ENCODE results near the gene DAGLB. TPM values are rescaled to one million over a fixed set of nuclear protein-coding genes. Genes with fewer than 3 reads are reported as not detected.

Gene DAGLB
- polyA plus RNA-seq (2013, experiment 1 of 2), result 15.9 TPM
- polyA plus RNA-seq (2013, experiment 2 of 2), result 13.3 TPM

- Histone ChIP-seq H3K27ac (ENCODE audit: low read depth, low read length) (peak within 1 kb of the TSS; percentile 98), H3K4me1 (ENCODE audit: insufficient read depth, low read length) (no peaks in the 10 kb centered on the region), H3K27me3 (ENCODE audit: insufficient read depth, low read length) (no peaks in the 10 kb centered on the region), H3K9me3 (ENCODE audit: insufficient read depth, low read depth, low read length) (no peaks in the 10 kb centered on the region), H3K36me3 (ENCODE audit: insufficient read depth, low read length) (peaks cover 30% of the 10 kb centered on the region), H3K4me3 (ENCODE audit: low read length) (peak within 1 kb of the TSS; percentile 81), H3K9ac (ENCODE audit: low read depth, low read length) (peak within 1 kb of the TSS; percentile 88)
- under 1% methylated on average over 59 of the region's 61 CpGs for WGBS
These were observed at the start of gene DAGLB for GRCh38 chr7:6447581-6448199. Gene DAGLB (minus strand): TSS chr7:6447954. CDS start chr7:6447842, 112 bp downstream.

GRCh38 chr7:6497637-6497905, 49.8 kb upstream of the DAGLB start:
- 93% methylated on average over 14 of the region's 14 CpGs for WGBS
- Histone ChIP-seq H3K4me1 (ENCODE audit: insufficient read depth, low read length) (no peaks in the 10 kb centered on the region), H3K9me3 (ENCODE audit: insufficient read depth, low read depth, low read length) (no peaks in the 10 kb centered on the region), H3K27me3 (ENCODE audit: insufficient read depth, low read length) (peaks cover 4% of the 10 kb centered on the region; the same call in 1 of the 2 replicates), H3K4me3 (ENCODE audit: low read length) (no peak overlapping the region), H3K27ac (ENCODE audit: low read depth, low read length) (no peak overlapping the region), H3K9ac (ENCODE audit: low read depth, low read length) (no peak overlapping the region), H3K36me3 (ENCODE audit: insufficient read depth, low read length) (no peaks in the 10 kb centered on the region)

- Histone ChIP-seq H3K4me1 (ENCODE audit: insufficient read depth, low read length) (no peaks in the 10 kb centered on the region), H3K27ac (ENCODE audit: low read depth, low read length) (no peak overlapping the region), H3K27me3 (ENCODE audit: insufficient read depth, low read length) (peaks cover under 1% of the 10 kb centered on the region; the same call in 1 of the 2 replicates), H3K36me3 (ENCODE audit: insufficient read depth, low read length) (no peaks in the 10 kb centered on the region), H3K4me3 (ENCODE audit: low read length) (no peak overlapping the region), H3K9me3 (ENCODE audit: insufficient read depth, low read depth, low read length) (no peaks in the 10 kb centered on the region), H3K9ac (ENCODE audit: low read depth, low read length) (no peak overlapping the region)
- WGBS, result 94% methylated on average over 19 of the region's 19 CpGs
These were observed 49.3 kb upstream of the DAGLB start for GRCh38 chr7:6496842-6497636.

- H3K27ac ChIP-seq (ENCODE audit: low read depth, low read length), result no peak overlapping the region
- no peaks in the 10 kb centered on the region for H3K27me3 ChIP-seq (ENCODE audit: insufficient read depth, low read length)
- H3K36me3 ChIP-seq (ENCODE audit: insufficient read depth, low read length), result no peaks in the 10 kb centered on the region
- no peaks in the 10 kb centered on the region for H3K9me3 ChIP-seq (ENCODE audit: insufficient read depth, low read depth, low read length)
- H3K4me1 ChIP-seq (ENCODE audit: insufficient read depth, low read length), result no peaks in the 10 kb centered on the region
- H3K4me3 ChIP-seq (ENCODE audit: low read length), result no peak overlapping the region
- 93% methylated on average over 6 of the region's 6 CpGs for WGBS
- H3K9ac ChIP-seq (ENCODE audit: low read depth, low read length), result no peak overlapping the region
These were observed 48.0 kb upstream of the DAGLB start for GRCh38 chr7:6495597-6496262.

- Histone ChIP-seq H3K9ac (ENCODE audit: low read depth, low read length) (no peak overlapping the region), H3K9me3 (ENCODE audit: insufficient read depth, low read depth, low read length) (peaks cover 6% of the 10 kb centered on the region; the same call in 1 of the 2 replicates), H3K27ac (ENCODE audit: low read depth, low read length) (no peak overlapping the region), H3K4me1 (ENCODE audit: insufficient read depth, low read length) (no peaks in the 10 kb centered on the region), H3K4me3 (ENCODE audit: low read length) (no peak overlapping the region), H3K27me3 (ENCODE audit: insufficient read depth, low read length) (no peaks in the 10 kb centered on the region), H3K36me3 (ENCODE audit: insufficient read depth, low read length) (no peaks in the 10 kb centered on the region)
- 91% methylated on average over 2 of the region's 2 CpGs for WGBS
These were observed 46.6 kb upstream of the DAGLB start for GRCh38 chr7:6494365-6494764.

GRCh38 chr7:6491194-6491593, 43.4 kb upstream of the DAGLB start:
- Histone ChIP-seq H3K27me3 (ENCODE audit: insufficient read depth, low read length) (no peaks in the 10 kb centered on the region), H3K36me3 (ENCODE audit: insufficient read depth, low read length) (no peaks in the 10 kb centered on the region), H3K9me3 (ENCODE audit: insufficient read depth, low read depth, low read length) (peaks cover 6% of the 10 kb centered on the region; the same call in 1 of the 2 replicates), H3K27ac (ENCODE audit: low read depth, low read length) (no peak overlapping the region), H3K4me3 (ENCODE audit: low read length) (no peak overlapping the region), H3K4me1 (ENCODE audit: insufficient read depth, low read length) (no peaks in the 10 kb centered on the region), H3K9ac (ENCODE audit: low read depth, low read length) (no peak overlapping the region)
- 91% methylated on average over 10 of the region's 10 CpGs for WGBS

- H3K9ac ChIP-seq (ENCODE audit: low read depth, low read length), result no peak overlapping the region
- no peaks in the 10 kb centered on the region for H3K4me1 ChIP-seq (ENCODE audit: insufficient read depth, low read length)
- no peak overlapping the region for H3K27ac ChIP-seq (ENCODE audit: low read depth, low read length)
- H3K4me3 ChIP-seq (ENCODE audit: low read length), result no peak overlapping the region
- peaks cover 6% of the 10 kb centered on the region; the same call in 1 of the 2 replicates for H3K9me3 ChIP-seq (ENCODE audit: insufficient read depth, low read depth, low read length)
- H3K36me3 ChIP-seq (ENCODE audit: insufficient read depth, low read length), result no peaks in the 10 kb centered on the region
- H3K27me3 ChIP-seq (ENCODE audit: insufficient read depth, low read length), result no peaks in the 10 kb centered on the region
- 20% methylated on average over 1 of the region's 1 CpG for WGBS
These were observed 41.9 kb upstream of the DAGLB start for GRCh38 chr7:6489612-6490011.

- Histone ChIP-seq H3K27ac (ENCODE audit: low read depth, low read length) (no peak overlapping the region), H3K27me3 (ENCODE audit: insufficient read depth, low read length) (no peaks in the 10 kb centered on the region), H3K4me1 (ENCODE audit: insufficient read depth, low read length) (no peaks in the 10 kb centered on the region), H3K4me3 (ENCODE audit: low read length) (no peak overlapping the region), H3K9ac (ENCODE audit: low read depth, low read length) (no peak overlapping the region), H3K36me3 (ENCODE audit: insufficient read depth, low read length) (no peaks in the 10 kb centered on the region), H3K9me3 (ENCODE audit: insufficient read depth, low read depth, low read length) (peaks cover 6% of the 10 kb centered on the region; the same call in 1 of the 2 replicates)
- WGBS, result 98% methylated on average over 4 of the region's 4 CpGs
These were observed 39.4 kb upstream of the DAGLB start for GRCh38 chr7:6487184-6487545.

- Histone ChIP-seq H3K27ac (ENCODE audit: low read depth, low read length) (no peak overlapping the region), H3K4me1 (ENCODE audit: insufficient read depth, low read length) (no peaks in the 10 kb centered on the region)
These were observed 38.9 kb upstream of the DAGLB start for GRCh38 chr7:6486438-6487183.

GRCh38 chr7:6482743-6483119, 35.0 kb upstream of the DAGLB start:
- Histone ChIP-seq H3K4me3 (ENCODE audit: low read length) (peak overlapping the region; percentile 80), H3K27me3 (ENCODE audit: insufficient read depth, low read length) (no peaks in the 10 kb centered on the region), H3K9ac (ENCODE audit: low read depth, low read length) (peak overlapping the region; percentile 90), H3K36me3 (ENCODE audit: insufficient read depth, low read length) (peaks cover 18% of the 10 kb centered on the region), H3K9me3 (ENCODE audit: insufficient read depth, low read depth, low read length) (no peaks in the 10 kb centered on the region), H3K4me1 (ENCODE audit: insufficient read depth, low read length) (peaks cover 2% of the 10 kb centered on the region; the same call in 1 of the 2 replicates), H3K27ac (ENCODE audit: low read depth, low read length) (no peak overlapping the region)
- WGBS, result 65% methylated on average over 6 of the region's 6 CpGs

More at GRCh38 chr7:6486438-6487183, 38.9 kb upstream of the DAGLB start:
- Histone ChIP-seq H3K9me3 (ENCODE audit: insufficient read depth, low read depth, low read length) (peaks cover 6% of the 10 kb centered on the region; the same call in 1 of the 2 replicates), H3K36me3 (ENCODE audit: insufficient read depth, low read length) (peaks cover 2% of the 10 kb centered on the region), H3K27me3 (ENCODE audit: insufficient read depth, low read length) (no peaks in the 10 kb centered on the region), H3K9ac (ENCODE audit: low read depth, low read length) (no peak overlapping the region), H3K4me3 (ENCODE audit: low read length) (no peak overlapping the region)
- 97% methylated on average over 18 of the region's 19 CpGs for WGBS

Measured in HUES64 (cell line).